H9 (cell line): ENCODE data around the gene ZFAND3. TPM values are rescaled to one million over a fixed set of nuclear protein-coding genes. Genes with fewer than 3 reads are reported as not detected.

Experiments
- DNase-seq: peaks from one replicate; pipeline ENCODE4 v3.0.0-alpha.2; 2017
- H2AFZ ChIP-seq: one replicate; pipeline ENCODE4 v1.6.1; 2013; ENCODE audit warnings: mild to moderate bottlenecking, low read length, control low read depth, moderate library complexity
- H2AK5ac ChIP-seq: 2 replicates; pipeline ENCODE4 v1.6.1; 2013; ENCODE audit warnings: low read length, control low read depth, mixed read lengths; ENCODE audit not compliant: insufficient read length
- H2BK120ac ChIP-seq: one replicate; pipeline ENCODE4 v1.6.1; 2013; ENCODE audit warnings: low read depth, mild to moderate bottlenecking, low read length, control low read depth, inconsistent platforms; ENCODE audit not compliant: poor library complexity, severe bottlenecking
- H2BK12ac ChIP-seq: 2 replicates; pipeline ENCODE4 v1.6.1; 2013; ENCODE audit warnings: low read length, control low read depth, mixed read lengths, low read depth; ENCODE audit not compliant: insufficient read length
- H2BK15ac ChIP-seq: 2 replicates; pipeline ENCODE4 v1.6.1; 2013; ENCODE audit warnings: low read depth, low read length, control low read depth
- H2BK20ac ChIP-seq: one replicate; pipeline ENCODE4 v1.6.1; 2013; ENCODE audit warnings: low read depth, mild to moderate bottlenecking, low read length, control low read depth, inconsistent platforms; ENCODE audit not compliant: poor library complexity, severe bottlenecking
- H2BK5ac ChIP-seq: 2 replicates; pipeline ENCODE4 v1.6.1; 2013; ENCODE audit warnings: low read length, control low read depth, mixed read lengths; ENCODE audit not compliant: insufficient read length
- H3K14ac ChIP-seq: 2 replicates; pipeline ENCODE4 v1.6.1; 2013; ENCODE audit warnings: low read length, control low read depth; ENCODE audit not compliant: insufficient read depth
- H3K18ac ChIP-seq: 2 replicates; pipeline ENCODE4 v1.6.1; 2013; ENCODE audit warnings: low read depth, mild to moderate bottlenecking, mixed read lengths, low read length, control low read depth; ENCODE audit not compliant: insufficient read length
- H3K23ac ChIP-seq: 2 replicates; pipeline ENCODE4 v1.6.1; 2013; ENCODE audit warnings: low read length, control low read depth, mixed read lengths, low read depth; ENCODE audit not compliant: insufficient read length
- H3K23me2 ChIP-seq: 2 replicates; pipeline ENCODE4 v1.6.1; 2013; ENCODE audit warnings: low read depth, mild to moderate bottlenecking, mixed read lengths, low read length, control low read depth; ENCODE audit not compliant: insufficient read length, poor library complexity, severe bottlenecking
- H3K27ac ChIP-seq: 2 replicates; pipeline ENCODE4 v1.5.1; 2013; ENCODE audit warnings: low read length, control low read depth, mixed read lengths, low read depth; ENCODE audit not compliant: insufficient read length
- H3K27me3 ChIP-seq: 2 replicates; pipeline ENCODE4 v1.6.1; 2013; ENCODE audit warnings: low read length, control low read depth, inconsistent platforms; ENCODE audit not compliant: insufficient read depth
- H3K4ac ChIP-seq: 2 replicates; pipeline ENCODE4 v1.6.1; 2013; ENCODE audit warnings: low read depth, mild to moderate bottlenecking, control low read depth, inconsistent platforms, low read length, moderate library complexity
- H3K4me1 ChIP-seq: 2 replicates; pipeline ENCODE4 v1.6.1; 2013; ENCODE audit warnings: low read length, control low read depth, inconsistent platforms; ENCODE audit not compliant: insufficient read depth
- H3K4me2 ChIP-seq: 2 replicates; pipeline ENCODE4 v1.6.1; 2013; ENCODE audit warnings: low read length, control low read depth, mixed read lengths; ENCODE audit not compliant: insufficient read length, insufficient read depth
- H3K56ac ChIP-seq: 2 replicates; pipeline ENCODE4 v1.6.1; 2013; ENCODE audit warnings: low read depth, mild to moderate bottlenecking, mixed read lengths, low read length, control low read depth; ENCODE audit not compliant: insufficient read length
- H3K79me1 ChIP-seq: 2 replicates; pipeline ENCODE4 v1.6.1; 2013; ENCODE audit warnings: low read depth, mild to moderate bottlenecking, moderate library complexity, low read length, control low read depth, inconsistent platforms; ENCODE audit not compliant: insufficient read depth, poor library complexity, severe bottlenecking
- H3K79me2 ChIP-seq: 2 replicates; pipeline ENCODE4 v1.6.1; 2013; ENCODE audit warnings: low read length, control low read depth, inconsistent platforms; ENCODE audit not compliant: insufficient read depth
- H3K9ac ChIP-seq: 2 replicates; pipeline ENCODE4 v1.6.1; 2013; ENCODE audit warnings: low read length, control low read depth, mixed read lengths; ENCODE audit not compliant: insufficient read length; ENCODE audit errors: extremely low read depth
- H3K9me3 ChIP-seq: one replicate; pipeline ENCODE4 v1.6.1; 2013; ENCODE audit warnings: low read depth, low read length, inconsistent platforms; ENCODE audit not compliant: control insufficient read depth
- H3T11ph ChIP-seq: one replicate; pipeline ENCODE4 v1.6.1; 2013; ENCODE audit warnings: mild to moderate bottlenecking, low read length, control low read depth, inconsistent platforms
- H4K20me1 ChIP-seq: one replicate; pipeline ENCODE4 v1.6.1; 2013; ENCODE audit not compliant: control insufficient read depth, insufficient read length, insufficient read depth
- H4K5ac ChIP-seq: 2 replicates; pipeline ENCODE4 v1.6.1; 2013; ENCODE audit warnings: low read depth, mild to moderate bottlenecking, mixed read lengths, low read length, control low read depth; ENCODE audit not compliant: insufficient read length
- H4K8ac ChIP-seq: replicated peaks from 2 replicates; pipeline ENCODE4 v1.6.1; 2013; ENCODE audit warnings: low read length, control low read depth, mixed read lengths, low read depth; ENCODE audit not compliant: insufficient read length
- H4K91ac ChIP-seq: 2 replicates; pipeline ENCODE4 v1.6.1; 2013; ENCODE audit warnings: low read depth, mild to moderate bottlenecking, moderate library complexity, mixed read lengths, low read length, control low read depth; ENCODE audit not compliant: insufficient read length
- H3K27ac Mint-ChIP-seq, 3 experiments: 2 replicates in 2 of 3; 3 replicates in 1 of 3; pipeline ENCODE4 v1.8.0; 2020 to 2021; ENCODE audit warnings: mixed read lengths in 3 of 3, mild to moderate bottlenecking in 1 of 3, moderate library complexity in 1 of 3
- H3K27me3 Mint-ChIP-seq: 2 replicates; pipeline ENCODE4 v1.8.0; 2021; ENCODE audit warnings: low read depth, mild to moderate bottlenecking, moderate library complexity, mixed read lengths
- H3K36me3 Mint-ChIP-seq, 3 experiments: 2 replicates in 2 of 3; 3 replicates in 1 of 3; pipeline ENCODE4 v1.8.0; 2020 to 2021; ENCODE audit warnings: low read depth in 3 of 3, mixed read lengths in 3 of 3; ENCODE audit not compliant: insufficient read depth in 1 of 3
- H3K4me1 Mint-ChIP-seq, 2 experiments: 2 replicates each; pipeline ENCODE4 v1.8.0; 2020; ENCODE audit warnings: mixed read lengths in 2 of 2
- H3K4me3 Mint-ChIP-seq, 2 experiments: 2 replicates in 1 of 2; 3 replicates in 1 of 2; pipeline ENCODE4 v1.8.0; 2020 to 2021; ENCODE audit warnings: mild to moderate bottlenecking in 2 of 2, mixed read lengths in 2 of 2, moderate library complexity in 1 of 2
- H3K9me3 Mint-ChIP-seq, 2 experiments: 2 replicates in 1 of 2; 3 replicates in 1 of 2; pipeline ENCODE4 v1.8.0; 2020; ENCODE audit warnings: mild to moderate bottlenecking in 2 of 2, mixed read lengths in 2 of 2, moderate library complexity in 1 of 2
- WGBS: extraction: QIAGEN DNeasy Blood & Tissue Kit; methylation state at CpG from one replicate; pipeline ENCODE4 v1.1.7; 2013; ENCODE audit warnings: missing lambda C conversion rate, low lambda C conversion rate, mixed read lengths; ENCODE audit not compliant: insufficient read length; ENCODE audit errors: extremely low coverage; 5-methylcytosine and 5-hydroxymethylcytosine counted together
- total RNA-seq: library from RNA; stranded (reverse); gene quantifications from 2 replicates; pipeline ENCODE4 v1.2.1, GENCODE V29; 2021
- TF ChIP-seq, protein P1 (sequence below): fragments of 200-600 bp; sonication (generic); conservative IDR thresholded peaks from 3 replicates; pipeline ENCODE4 v1.8.0; 2021; ENCODE audit warnings: antibody characterized with exemption, mild to moderate bottlenecking

ZFAND3 gene
- total RNA-seq, 1 experiment from 2014 or later, result 57.7 TPM

DNA sequence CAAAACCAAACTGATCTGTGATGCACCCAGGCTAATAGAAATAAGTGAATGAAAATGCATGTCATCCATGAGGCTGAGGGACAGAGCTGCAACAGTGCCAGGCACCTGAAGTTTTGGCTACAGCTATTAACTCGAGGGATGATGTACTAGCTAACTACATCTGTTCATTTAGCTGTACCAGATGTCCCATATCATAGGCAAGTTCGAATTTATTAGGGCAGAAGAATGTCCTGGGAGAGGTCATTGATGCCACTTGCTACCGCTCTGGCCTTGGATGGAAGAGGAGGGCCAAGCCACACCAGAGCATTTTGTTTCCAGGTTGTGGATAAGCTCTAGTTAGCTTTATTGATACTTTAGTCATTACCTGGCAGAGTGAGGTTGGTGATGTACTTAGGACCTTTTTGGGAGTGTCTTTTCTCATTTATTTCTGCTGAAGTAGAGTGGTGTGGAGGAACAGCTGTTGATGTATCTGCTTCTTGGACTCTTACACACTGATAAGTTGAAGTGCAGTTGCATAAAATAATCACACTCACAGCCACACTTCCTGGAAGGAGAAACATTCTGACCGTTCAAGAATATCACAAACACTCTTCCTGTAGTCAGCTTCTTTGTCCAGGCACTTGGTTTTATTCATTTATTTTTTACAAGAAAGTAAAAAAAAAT, 8.2 kb downstream of the ZFAND3 start:
- no peak overlapping the region for H3K4me3 Mint-ChIP-seq
- no peak overlapping the region for H3K27ac ChIP-seq
- peaks cover 1 to 8% (median 5%) of the 10 kb centered on the region in 3 experiments; a peak in 5 of 7 replicates for H3K36me3 Mint-ChIP-seq

More for the DNA sequence above, 8.2 kb downstream of the ZFAND3 start:
- WGBS, result no CpG with 5 or more reads among the region's 4 CpGs
- Histone ChIP-seq H3K9me3 (no peaks in the 10 kb centered on the region), H3K56ac (no peak overlapping the region), H3K18ac (no peak overlapping the region), H3K4me2 (no peak overlapping the region), H3K4ac (no peak overlapping the region), H4K8ac (no peak overlapping the region), H3K14ac (no peak overlapping the region), H2BK5ac (no peak overlapping the region), H2BK15ac (no peak overlapping the region), H3K79me1 (peaks cover 9% of the 10 kb centered on the region), H2AFZ (no peak overlapping the region), H4K5ac (no peak overlapping the region), H2BK12ac (no peak overlapping the region), H4K20me1 (no peaks in the 10 kb centered on the region), H2AK5ac (no peak overlapping the region), H2BK120ac (no peak overlapping the region), H3K79me2 (peaks cover 20% of the 10 kb centered on the region; the same call in 1 of the 2 replicates), H3K27me3 (no peaks in the 10 kb centered on the region), H3K4me1 (no peaks in the 10 kb centered on the region), H3K23me2 (no peaks in the 10 kb centered on the region), H3T11ph (no peak overlapping the region), H3K9ac (no peak overlapping the region), H3K23ac (no peak overlapping the region), H4K91ac (no peak overlapping the region), H2BK20ac (no peak overlapping the region)
- DNase-seq, result no peak
- Mint-ChIP-seq H3K27me3 (no peaks in the 10 kb centered on the region), H3K9me3 (no peaks in the 10 kb centered on the region), H3K4me1 (peaks cover 26 to 28% of the 10 kb centered on the region in 2 experiments), H3K27ac (peak overlapping the region in 2 of 3 experiments; percentile 27 to 49; a peak in 1 of 7 replicates)
- TF ChIP-seq, protein P1, sequence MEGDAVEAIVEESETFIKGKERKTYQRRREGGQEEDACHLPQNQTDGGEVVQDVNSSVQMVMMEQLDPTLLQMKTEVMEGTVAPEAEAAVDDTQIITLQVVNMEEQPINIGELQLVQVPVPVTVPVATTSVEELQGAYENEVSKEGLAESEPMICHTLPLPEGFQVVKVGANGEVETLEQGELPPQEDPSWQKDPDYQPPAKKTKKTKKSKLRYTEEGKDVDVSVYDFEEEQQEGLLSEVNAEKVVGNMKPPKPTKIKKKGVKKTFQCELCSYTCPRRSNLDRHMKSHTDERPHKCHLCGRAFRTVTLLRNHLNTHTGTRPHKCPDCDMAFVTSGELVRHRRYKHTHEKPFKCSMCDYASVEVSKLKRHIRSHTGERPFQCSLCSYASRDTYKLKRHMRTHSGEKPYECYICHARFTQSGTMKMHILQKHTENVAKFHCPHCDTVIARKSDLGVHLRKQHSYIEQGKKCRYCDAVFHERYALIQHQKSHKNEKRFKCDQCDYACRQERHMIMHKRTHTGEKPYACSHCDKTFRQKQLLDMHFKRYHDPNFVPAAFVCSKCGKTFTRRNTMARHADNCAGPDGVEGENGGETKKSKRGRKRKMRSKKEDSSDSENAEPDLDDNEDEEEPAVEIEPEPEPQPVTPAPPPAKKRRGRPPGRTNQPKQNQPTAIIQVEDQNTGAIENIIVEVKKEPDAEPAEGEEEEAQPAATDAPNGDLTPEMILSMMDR, result no peak
